Karpas-422 (cell line): ENCODE data around the gene KRT86. TPM values are rescaled to one million over a fixed set of nuclear protein-coding genes. Genes with fewer than 3 reads are reported as not detected.

Source experiments
- DNase-seq: peaks from one replicate; pipeline ENCODE4 v3.0.0-alpha.2; 2015
- H2AFZ ChIP-seq: fragments of 200-600 bp; sonication (generic); 2 replicates; pipeline ENCODE4 v1.6.1; 2014; ENCODE audit warnings: antibody characterized with exemption, low read length, mixed read lengths
- H3K27ac ChIP-seq: fragments of 200-600 bp; sonication (generic); 2 replicates; pipeline ENCODE4 v1.5.1; 2014; ENCODE audit warnings: mild to moderate bottlenecking, low read length, moderate library complexity
- H3K27me3 ChIP-seq: fragments of 200-600 bp; sonication (generic); 2 replicates; pipeline ENCODE4 v1.6.1; 2014; ENCODE audit warnings: low read length, mixed read lengths
- H3K36me3 ChIP-seq: fragments of 200-600 bp; sonication (generic); 2 replicates; pipeline ENCODE4 v1.6.1; 2014; ENCODE audit warnings: low read length, mixed read lengths; ENCODE audit not compliant: insufficient read depth
- H3K4me1 ChIP-seq: fragments of 200-600 bp; sonication (generic); 2 replicates; pipeline ENCODE4 v1.6.1; 2014; ENCODE audit warnings: mild to moderate bottlenecking, low read length, mixed read lengths
- H3K4me2 ChIP-seq: fragments of 200-600 bp; sonication (generic); 2 replicates; pipeline ENCODE4 v1.6.1; 2014; ENCODE audit warnings: low read length, low read depth, mild to moderate bottlenecking; ENCODE audit not compliant: poor library complexity, severe bottlenecking
- H3K4me3 ChIP-seq: fragments of 200-600 bp; sonication (generic); 2 replicates; pipeline ENCODE4 v1.5.1; 2014; ENCODE audit warnings: mild to moderate bottlenecking, antibody characterized with exemption, low read length, mixed read lengths
- H3K79me2 ChIP-seq: fragments of 200-600 bp; sonication (generic); 2 replicates; pipeline ENCODE4 v1.6.1; 2014; ENCODE audit warnings: mild to moderate bottlenecking, low read length, mixed read lengths
- H3K9ac ChIP-seq: fragments of 200-600 bp; sonication (generic); 2 replicates; pipeline ENCODE4 v1.6.0; 2014; ENCODE audit warnings: low read length
- H3K9me2 ChIP-seq: fragments of 200-600 bp; sonication (generic), shearing (Covaris generic); replicated peaks from 2 replicates; pipeline ENCODE4 v1.6.0; 2014; ENCODE audit warnings: mild to moderate bottlenecking, low read length, moderate library complexity; ENCODE audit not compliant: insufficient read depth
- H3K9me3 ChIP-seq: fragments of 300-700, 200-600 bp; sonication (generic); 2 replicates; pipeline ENCODE4 v1.6.1; 2014; ENCODE audit warnings: low read length, mixed read lengths
- H4K20me1 ChIP-seq: fragments of 200-600 bp; sonication (generic); 2 replicates; pipeline ENCODE4 v1.6.1; 2014; ENCODE audit warnings: mild to moderate bottlenecking, antibody characterized with exemption, low read length, low read depth; ENCODE audit not compliant: insufficient read depth
- total RNA-seq: library from RNA; depleted of rRNA; stranded (reverse); fragments of >200 nt; shearing (Covaris generic); gene quantifications from 2 replicates; pipeline ENCODE4 v1.2.3, GENCODE V29; 2014; ENCODE audit warnings: low replicate concordance

KRT86 gene
- total RNA-seq, 1 experiment from 2014 or later: not detected

GRCh38 chr12:52231305-52232202 is 42.9 kb upstream of the KRT86 start:
- H3K4me1 ChIP-seq: no peaks in the 10 kb centered on the region
- H3K27me3 ChIP-seq: no peaks in the 10 kb centered on the region
- no peak for DNase-seq
- no peak overlapping the region for H3K4me3 ChIP-seq
- no peaks in the 10 kb centered on the region for H3K36me3 ChIP-seq
- no peaks in the 10 kb centered on the region for H3K9me2 ChIP-seq
- H3K9me3 ChIP-seq: no peaks in the 10 kb centered on the region
- no peak overlapping the region for H3K9ac ChIP-seq
- no peak overlapping the region for H3K27ac ChIP-seq
- no peaks in the 10 kb centered on the region for H3K79me2 ChIP-seq
- H3K4me2 ChIP-seq: no peak overlapping the region
- H2AFZ ChIP-seq: no peak overlapping the region
- no peaks in the 10 kb centered on the region for H4K20me1 ChIP-seq

DNA sequence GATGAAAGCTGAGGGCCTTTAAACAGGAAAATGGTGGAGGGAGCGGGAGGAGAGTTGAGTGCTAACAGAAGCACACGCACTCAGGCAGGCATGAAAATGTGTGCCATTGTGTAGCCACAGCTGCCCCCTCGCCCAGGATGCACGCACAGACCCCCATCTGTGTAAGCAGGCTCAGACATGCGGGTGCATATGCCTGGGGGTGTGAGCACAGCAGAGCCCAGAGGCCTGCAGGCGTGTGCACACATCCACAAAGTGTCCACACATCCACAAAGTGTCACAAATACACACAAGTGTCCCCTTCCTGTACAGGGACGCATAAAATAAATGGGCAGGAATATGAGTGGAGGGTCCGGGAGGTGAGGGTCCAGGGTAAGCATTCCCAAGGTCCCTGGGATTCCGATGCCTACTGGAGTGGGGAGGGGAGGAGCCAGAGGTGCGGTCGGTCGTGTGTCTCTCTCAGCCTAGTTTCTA is 42.2 kb upstream of the KRT86 start:
- Histone ChIP-seq H3K4me3 (no peak overlapping the region), H3K27me3 (no peaks in the 10 kb centered on the region), H3K9ac (no peak overlapping the region), H3K9me3 (no peaks in the 10 kb centered on the region), H3K36me3 (no peaks in the 10 kb centered on the region), H3K79me2 (no peaks in the 10 kb centered on the region), H3K9me2 (no peaks in the 10 kb centered on the region), H4K20me1 (no peaks in the 10 kb centered on the region), H3K4me1 (no peaks in the 10 kb centered on the region), H2AFZ (no peak overlapping the region), H3K4me2 (no peak overlapping the region), H3K27ac (no peak overlapping the region)
- DNase-seq: no peak

DNA sequence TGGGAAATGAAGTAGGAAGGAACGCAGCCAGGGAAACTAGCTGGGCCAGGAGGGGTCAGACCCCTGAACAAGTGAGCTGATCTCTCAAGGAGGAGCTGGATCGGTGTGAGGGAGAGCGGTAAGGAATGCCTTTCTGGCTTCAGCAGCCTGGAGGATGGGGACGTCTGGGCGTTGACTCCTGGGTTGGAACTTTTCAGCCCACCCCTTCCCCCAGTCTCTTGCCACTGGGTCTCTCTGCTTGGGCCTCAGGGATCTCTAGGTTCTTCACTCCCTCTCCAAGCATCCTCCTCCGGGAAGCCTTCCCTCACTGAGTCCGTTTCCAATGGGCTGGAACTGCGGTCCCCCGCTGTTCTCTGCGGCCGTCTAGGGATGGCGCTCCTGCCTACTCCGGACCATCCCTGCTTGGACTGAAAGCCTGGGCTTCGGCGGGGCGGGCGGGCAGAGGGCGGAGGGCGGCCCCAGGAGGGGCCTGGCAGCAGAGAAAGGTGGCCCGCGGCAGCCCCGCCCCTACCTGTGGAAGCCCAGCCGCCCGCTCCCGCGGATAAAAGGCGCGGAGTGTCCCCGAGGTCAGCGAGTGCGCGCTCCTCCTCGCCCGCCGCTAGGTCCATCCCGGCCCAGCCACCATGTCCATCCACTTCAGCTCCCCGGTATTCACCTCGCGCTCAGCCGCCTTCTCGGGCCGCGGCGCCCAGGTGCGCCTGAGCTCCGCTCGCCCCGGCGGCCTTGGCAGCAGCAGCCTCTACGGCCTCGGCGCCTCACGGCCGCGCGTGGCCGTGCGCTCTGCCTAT is 41.6 kb upstream of the KRT86 start, which contains the start of gene KRT7:
Gene KRT7, plus strand, starts transcription at position 570 of the 788 bp plus-strand sequence. Its CDS starts 54 bp downstream, at position 624.
- Histone ChIP-seq H3K4me3 (no peak within 1 kb of the TSS), H3K9ac (no peak within 1 kb of the TSS), H3K4me2 (no peak within 1 kb of the TSS), H3K9me2 (no peaks in the 10 kb centered on the region), H3K27ac (no peak within 1 kb of the TSS), H2AFZ (no peak within 1 kb of the TSS), H3K79me2 (no peaks in the 10 kb centered on the region), H4K20me1 (no peaks in the 10 kb centered on the region), H3K9me3 (no peaks in the 10 kb centered on the region), H3K36me3 (no peaks in the 10 kb centered on the region), H3K4me1 (no peaks in the 10 kb centered on the region), H3K27me3 (no peaks in the 10 kb centered on the region)
- no peak for DNase-seq

GRCh38 chr12:52233462-52234207 is 40.8 kb upstream of the KRT86 start:
- no peaks in the 10 kb centered on the region for H3K9me2 ChIP-seq
- H3K27ac ChIP-seq: no peak overlapping the region
- no peaks in the 10 kb centered on the region for H4K20me1 ChIP-seq
- H3K4me1 ChIP-seq: no peaks in the 10 kb centered on the region
- no peaks in the 10 kb centered on the region for H3K79me2 ChIP-seq
- H3K36me3 ChIP-seq: no peaks in the 10 kb centered on the region
- H3K4me2 ChIP-seq: no peak overlapping the region
- H3K4me3 ChIP-seq: no peak overlapping the region
- H3K27me3 ChIP-seq: no peaks in the 10 kb centered on the region
- no peaks in the 10 kb centered on the region for H3K9me3 ChIP-seq
- no peak overlapping the region for H2AFZ ChIP-seq
- no peak overlapping the region for H3K9ac ChIP-seq
- DNase-seq: no peak

DNA sequence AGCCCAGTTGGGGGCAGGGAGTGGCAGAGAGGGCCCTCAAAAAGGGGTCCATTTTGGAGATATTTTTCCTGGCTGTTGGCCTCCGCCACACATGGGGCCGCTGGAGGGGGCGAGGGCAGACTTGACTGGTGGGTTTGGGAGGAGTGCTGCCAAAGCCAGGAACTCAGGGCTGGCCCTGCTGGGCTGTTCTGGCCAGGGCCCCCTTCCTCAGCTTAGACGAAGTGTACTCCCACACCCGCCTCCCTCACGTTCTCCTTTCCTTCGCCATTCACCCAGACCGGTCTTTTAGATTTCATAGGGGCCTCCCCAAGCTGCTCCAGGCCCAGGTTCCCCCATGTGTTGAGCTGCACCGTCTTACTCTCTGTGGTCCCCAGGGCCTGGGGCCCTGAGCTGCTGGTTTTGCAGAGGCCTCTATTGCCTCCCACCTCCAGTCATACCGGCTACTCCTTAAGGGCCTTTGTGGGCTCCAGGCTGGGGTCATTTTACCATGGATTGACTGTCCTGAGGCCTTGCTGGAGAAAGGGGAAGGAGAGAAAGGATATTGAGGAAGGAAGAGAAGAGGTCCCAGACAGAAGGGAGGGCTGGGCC is 40.1 kb upstream of the KRT86 start:
- Histone ChIP-seq H3K36me3 (no peaks in the 10 kb centered on the region), H3K9me3 (no peaks in the 10 kb centered on the region), H3K9me2 (no peaks in the 10 kb centered on the region), H3K4me2 (no peak overlapping the region), H3K4me3 (no peak overlapping the region), H2AFZ (no peak overlapping the region), H3K27ac (no peak overlapping the region), H3K79me2 (no peaks in the 10 kb centered on the region), H3K9ac (no peak overlapping the region), H4K20me1 (no peaks in the 10 kb centered on the region), H3K4me1 (no peaks in the 10 kb centered on the region), H3K27me3 (no peaks in the 10 kb centered on the region)
- DNase-seq: no peak

DNA sequence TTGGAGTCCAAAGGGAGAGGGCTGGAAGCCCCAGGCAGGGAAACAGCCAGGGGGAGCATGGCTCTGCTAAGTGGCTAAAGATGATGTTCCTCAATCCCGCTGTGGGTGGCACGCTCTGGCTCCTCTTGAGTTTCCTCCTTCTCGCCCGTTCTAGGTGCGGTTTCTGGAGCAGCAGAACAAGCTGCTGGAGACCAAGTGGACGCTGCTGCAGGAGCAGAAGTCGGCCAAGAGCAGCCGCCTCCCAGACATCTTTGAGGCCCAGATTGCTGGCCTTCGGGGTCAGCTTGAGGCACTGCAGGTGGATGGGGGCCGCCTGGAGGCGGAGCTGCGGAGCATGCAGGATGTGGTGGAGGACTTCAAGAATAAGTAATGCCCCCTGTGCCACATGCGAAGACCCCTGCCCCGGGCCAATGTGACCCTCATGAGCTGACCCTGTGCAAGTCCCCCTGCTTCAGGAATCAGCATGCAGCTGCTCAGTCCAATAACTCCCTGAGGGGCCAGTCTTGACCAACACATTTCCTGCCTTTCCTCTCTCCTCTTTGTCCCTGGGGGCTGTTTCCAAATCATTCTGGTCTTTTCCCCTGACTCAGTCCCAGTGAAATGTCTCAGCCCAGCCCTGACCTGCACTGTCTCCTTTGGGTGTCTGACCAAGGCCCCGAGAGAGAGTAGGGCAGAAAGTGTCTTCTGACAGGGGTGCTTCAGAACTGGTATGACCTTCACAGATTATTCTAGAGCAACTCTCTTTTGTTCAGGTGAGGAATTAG is 39.3 kb upstream of the KRT86 start:
- Histone ChIP-seq H2AFZ (no peak overlapping the region), H3K4me2 (no peak overlapping the region), H3K4me1 (no peaks in the 10 kb centered on the region), H4K20me1 (no peaks in the 10 kb centered on the region), H3K9me3 (no peaks in the 10 kb centered on the region), H3K27me3 (no peaks in the 10 kb centered on the region), H3K79me2 (no peaks in the 10 kb centered on the region), H3K9me2 (no peaks in the 10 kb centered on the region), H3K27ac (no peak overlapping the region), H3K4me3 (no peak overlapping the region), H3K9ac (no peak overlapping the region), H3K36me3 (no peaks in the 10 kb centered on the region)
- DNase-seq: no peak

GRCh38 chr12:52235822-52236361 is 38.6 kb upstream of the KRT86 start:
- no peak overlapping the region for H3K27ac ChIP-seq
- no peaks in the 10 kb centered on the region for H3K4me1 ChIP-seq
- no peak overlapping the region for H3K4me3 ChIP-seq
- H2AFZ ChIP-seq: no peak overlapping the region
- H3K27me3 ChIP-seq: no peaks in the 10 kb centered on the region
- H3K9ac ChIP-seq: no peak overlapping the region
- no peaks in the 10 kb centered on the region for H3K9me3 ChIP-seq
- DNase-seq: no peak
- H4K20me1 ChIP-seq: no peaks in the 10 kb centered on the region
- no peaks in the 10 kb centered on the region for H3K9me2 ChIP-seq
- no peaks in the 10 kb centered on the region for H3K79me2 ChIP-seq
- H3K36me3 ChIP-seq: no peaks in the 10 kb centered on the region
- no peak overlapping the region for H3K4me2 ChIP-seq
